A549 (cell line): ENCODE measurements around the gene NUCB1.

Source experiments
- CBX8 ChIP-seq: fragments of 200-600 bp; sonication (generic); IDR thresholded peaks from 2 replicates; pipeline ENCODE4 v1.6.1; 2016
- CHD2 ChIP-seq: fragments of 150-350 bp; IDR thresholded peaks from 2 replicates; pipeline ENCODE4 v1.6.1; 2014; ENCODE audit warnings: low read length; ENCODE audit not compliant: partially characterized antibody
- EHMT2 ChIP-seq: fragments of 200-600 bp; sonication (generic); IDR thresholded peaks from 2 replicates; pipeline ENCODE4 v1.6.1; 2016; ENCODE audit warnings: antibody characterized with exemption, low read depth, mild to moderate bottlenecking, moderate library complexity
- EP300 ChIP-seq, 2 experiments: fragments of >200 bp; sonication (Bioruptor Twin); formaldehyde crosslinking; IDR thresholded peaks; 2 replicates in 1 of 2; 3 replicates in 1 of 2; pipeline ENCODE4 v1.6.1; 2016 to 2017
- HEYL ChIP-seq: fragments of 250-450 bp; sonication (Bioruptor Pico); IDR thresholded peaks from 2 replicates; pipeline ENCODE4 v1.8.0; 2021; ENCODE audit warnings: mild to moderate bottlenecking, moderate library complexity
- NFE2L2 ChIP-seq: fragments of 150-350 bp; conservative IDR thresholded peaks from 2 replicates; pipeline ENCODE4 v1.6.1; 2014; ENCODE audit warnings: low read length
- POLR2A ChIP-seq: IDR thresholded peaks from 2 replicates; pipeline ENCODE4 v1.6.1; 2012; ENCODE audit warnings: mild to moderate bottlenecking, low read length
- POLR2AphosphoS2 ChIP-seq: conservative IDR thresholded peaks from 2 replicates; pipeline ENCODE4 v1.6.1; 2012; ENCODE audit warnings: low read length, improper control_type of control experiment, inconsistent platforms
- RCOR1 ChIP-seq: fragments of 150-350 bp; IDR thresholded peaks from 2 replicates; pipeline ENCODE4 v1.6.1; 2014; ENCODE audit warnings: antibody characterized with exemption, low read length, low read depth
- TF ChIP-seq, protein P1 (sequence below): fragments of >200 bp; sonication (Bioruptor Twin); formaldehyde crosslinking; IDR thresholded peaks from 3 replicates; pipeline ENCODE4 v1.5.1; 2016
- TF ChIP-seq, protein P2 (sequence below): fragments of 200-600 bp; sonication (generic); IDR thresholded peaks from 2 replicates; pipeline ENCODE4 v1.6.1; 2016; ENCODE audit warnings: antibody characterized with exemption, mild to moderate bottlenecking, moderate library complexity

DNA sequence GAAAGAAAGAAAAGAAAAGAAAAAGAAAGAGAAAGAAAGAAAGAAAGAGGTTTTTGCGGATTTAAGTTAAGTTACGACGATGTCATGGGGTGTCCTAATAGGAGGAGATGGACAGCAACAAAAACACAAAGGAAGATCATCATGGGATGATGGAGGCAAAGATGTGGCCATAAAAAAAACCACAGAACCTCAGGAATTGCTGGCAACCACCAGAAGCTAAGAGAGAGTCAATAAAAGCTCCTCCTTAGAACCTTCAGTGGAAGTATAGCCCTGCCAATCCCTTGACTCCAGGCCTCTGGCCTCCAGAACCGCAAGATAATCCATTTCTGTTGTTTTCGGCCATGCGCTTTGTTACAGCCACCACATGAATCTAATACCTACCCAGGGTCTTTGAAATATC is 43.2 kb upstream of the NUCB1 start:
- TF ChIP-seq RCOR1: no peak
- no peak for TF ChIP-seq CBX8
- TF ChIP-seq, protein P1, sequence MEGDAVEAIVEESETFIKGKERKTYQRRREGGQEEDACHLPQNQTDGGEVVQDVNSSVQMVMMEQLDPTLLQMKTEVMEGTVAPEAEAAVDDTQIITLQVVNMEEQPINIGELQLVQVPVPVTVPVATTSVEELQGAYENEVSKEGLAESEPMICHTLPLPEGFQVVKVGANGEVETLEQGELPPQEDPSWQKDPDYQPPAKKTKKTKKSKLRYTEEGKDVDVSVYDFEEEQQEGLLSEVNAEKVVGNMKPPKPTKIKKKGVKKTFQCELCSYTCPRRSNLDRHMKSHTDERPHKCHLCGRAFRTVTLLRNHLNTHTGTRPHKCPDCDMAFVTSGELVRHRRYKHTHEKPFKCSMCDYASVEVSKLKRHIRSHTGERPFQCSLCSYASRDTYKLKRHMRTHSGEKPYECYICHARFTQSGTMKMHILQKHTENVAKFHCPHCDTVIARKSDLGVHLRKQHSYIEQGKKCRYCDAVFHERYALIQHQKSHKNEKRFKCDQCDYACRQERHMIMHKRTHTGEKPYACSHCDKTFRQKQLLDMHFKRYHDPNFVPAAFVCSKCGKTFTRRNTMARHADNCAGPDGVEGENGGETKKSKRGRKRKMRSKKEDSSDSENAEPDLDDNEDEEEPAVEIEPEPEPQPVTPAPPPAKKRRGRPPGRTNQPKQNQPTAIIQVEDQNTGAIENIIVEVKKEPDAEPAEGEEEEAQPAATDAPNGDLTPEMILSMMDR: no peak
- no peak for TF ChIP-seq HEYL
- TF ChIP-seq EP300 (IDR thresholded peaks at IDR 0.05): no peak
- no peak for TF ChIP-seq POLR2A
- TF ChIP-seq NFE2L2: no peak
- no peak for TF ChIP-seq CHD2
- no peak for TF ChIP-seq POLR2AphosphoS2
- no peak for TF ChIP-seq EHMT2
- TF ChIP-seq, protein P2, sequence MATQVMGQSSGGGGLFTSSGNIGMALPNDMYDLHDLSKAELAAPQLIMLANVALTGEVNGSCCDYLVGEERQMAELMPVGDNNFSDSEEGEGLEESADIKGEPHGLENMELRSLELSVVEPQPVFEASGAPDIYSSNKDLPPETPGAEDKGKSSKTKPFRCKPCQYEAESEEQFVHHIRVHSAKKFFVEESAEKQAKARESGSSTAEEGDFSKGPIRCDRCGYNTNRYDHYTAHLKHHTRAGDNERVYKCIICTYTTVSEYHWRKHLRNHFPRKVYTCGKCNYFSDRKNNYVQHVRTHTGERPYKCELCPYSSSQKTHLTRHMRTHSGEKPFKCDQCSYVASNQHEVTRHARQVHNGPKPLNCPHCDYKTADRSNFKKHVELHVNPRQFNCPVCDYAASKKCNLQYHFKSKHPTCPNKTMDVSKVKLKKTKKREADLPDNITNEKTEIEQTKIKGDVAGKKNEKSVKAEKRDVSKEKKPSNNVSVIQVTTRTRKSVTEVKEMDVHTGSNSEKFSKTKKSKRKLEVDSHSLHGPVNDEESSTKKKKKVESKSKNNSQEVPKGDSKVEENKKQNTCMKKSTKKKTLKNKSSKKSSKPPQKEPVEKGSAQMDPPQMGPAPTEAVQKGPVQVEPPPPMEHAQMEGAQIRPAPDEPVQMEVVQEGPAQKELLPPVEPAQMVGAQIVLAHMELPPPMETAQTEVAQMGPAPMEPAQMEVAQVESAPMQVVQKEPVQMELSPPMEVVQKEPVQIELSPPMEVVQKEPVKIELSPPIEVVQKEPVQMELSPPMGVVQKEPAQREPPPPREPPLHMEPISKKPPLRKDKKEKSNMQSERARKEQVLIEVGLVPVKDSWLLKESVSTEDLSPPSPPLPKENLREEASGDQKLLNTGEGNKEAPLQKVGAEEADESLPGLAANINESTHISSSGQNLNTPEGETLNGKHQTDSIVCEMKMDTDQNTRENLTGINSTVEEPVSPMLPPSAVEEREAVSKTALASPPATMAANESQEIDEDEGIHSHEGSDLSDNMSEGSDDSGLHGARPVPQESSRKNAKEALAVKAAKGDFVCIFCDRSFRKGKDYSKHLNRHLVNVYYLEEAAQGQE: no peak
